Kidney (tissue), 14 donors: Measurements from ENCODE around the gene C1QB. TPM values are rescaled to one million over a fixed set of nuclear protein-coding genes. Genes with fewer than 3 reads are reported as not detected.

Experiments used
- DNase-seq, 5 donors: peaks; one replicate each; pipeline ENCODE4 v3.0.0-alpha.2; 2013 to 2020
- FAIRE-seq: peaks from 2 replicates; lab custom pipeline; 2012; peaks lifted over from hg19 to GRCh38; lab: Jason Lieb, UNC
- H3K27ac ChIP-seq, 2 donors: one replicate each; pipeline ENCODE4 v1.7.0; 2013; ENCODE audit warnings: low read depth in 2 of 2, low read length in 2 of 2, inconsistent platforms in 1 of 2
- H3K27me3 ChIP-seq: one replicate; pipeline ENCODE4 v1.7.1; 2013; ENCODE audit warnings: low read length, inconsistent platforms; ENCODE audit not compliant: control insufficient read depth, insufficient read depth
- H3K36me3 ChIP-seq, 3 donors: one replicate each; pipeline versions ENCODE4 v1.7.0 to v1.7.1; 2013; ENCODE audit warnings: low read length in 3 of 3, control low read depth in 1 of 3, inconsistent platforms in 1 of 3; ENCODE audit not compliant: insufficient read depth in 3 of 3, control insufficient read depth in 2 of 3
- H3K4me1 ChIP-seq, 3 donors: one replicate each; pipeline versions ENCODE4 v1.7.0 to v1.7.1; 2013; ENCODE audit warnings: low read length in 3 of 3, inconsistent platforms in 1 of 3, low read depth in 1 of 3; ENCODE audit not compliant: control insufficient read depth in 2 of 3, insufficient read depth in 2 of 3
- H3K4me3 ChIP-seq, 3 donors: one replicate each; pipeline versions ENCODE4 v1.7.0 to v1.8.1; 2013; ENCODE audit warnings: low read length in 3 of 3, control low read depth in 1 of 3, inconsistent platforms in 1 of 3
- H3K9ac ChIP-seq, 3 donors: one replicate each; pipeline versions ENCODE4 v1.7.0 to v1.7.1; 2013; ENCODE audit warnings: low read length in 3 of 3, control low read depth in 1 of 3, inconsistent platforms in 1 of 3
- H3K9me3 ChIP-seq, 3 donors: one replicate each; pipeline versions ENCODE4 v1.7.0 to v1.7.1; 2013; ENCODE audit warnings: low read length in 3 of 3, control low read depth in 1 of 3, inconsistent platforms in 1 of 3; ENCODE audit not compliant: control insufficient read depth in 2 of 3, insufficient read depth in 1 of 3
- intact Hi-C: fragments of 100-400 bp; cut with DNase I; formaldehyde crosslinking; loops from one replicate; pipeline ENCODE4 v1.11.1; 2022
- polyA plus RNA-seq: library from polyadenylated mRNA; stranded (reverse); fragments of 350-450 nt; fragmentation: Illumina TruSeq; extraction: RNeasy Lipid Tissue Mini Kit (QIAGEN cat#74804); gene quantifications from one replicate; pipeline ENCODE4 v1.2.3, GENCODE V29; 2014; ENCODE audit warnings: low read depth, low replicate concordance; ENCODE audit not compliant: insufficient read depth
- total RNA-seq: library from RNA; stranded (reverse); fragmentation: NEBNext Ultra II Directional; extraction: Animal tissue kit (Norgen Biotek cat#: 25700); gene quantifications from one replicate; pipeline ENCODE4 v1.2.1, GENCODE V29; 2021
- TF ChIP-seq, protein P1 (sequence below): IDR thresholded peaks from 3 replicates; pipeline ENCODE4 v1.5.1; 2012; ENCODE audit warnings: mild to moderate bottlenecking, moderate library complexity, borderline replicate concordance; ENCODE audit not compliant: insufficient read depth; ENCODE audit errors: extremely low read depth
- donor health status: control.
- donor health status: control.
- donor health status: control.
- donor health status: control.
- donor health status: control.
- donor health status: DM: yes; HTN: yes; CAD: no.
- donor health status: Normal renal cell carcinoma (clear cell type).

Gene C1QB
- total and polyA plus RNA-seq, 2 donors from 2014 or later = 95.1 to 296 TPM

DNA sequence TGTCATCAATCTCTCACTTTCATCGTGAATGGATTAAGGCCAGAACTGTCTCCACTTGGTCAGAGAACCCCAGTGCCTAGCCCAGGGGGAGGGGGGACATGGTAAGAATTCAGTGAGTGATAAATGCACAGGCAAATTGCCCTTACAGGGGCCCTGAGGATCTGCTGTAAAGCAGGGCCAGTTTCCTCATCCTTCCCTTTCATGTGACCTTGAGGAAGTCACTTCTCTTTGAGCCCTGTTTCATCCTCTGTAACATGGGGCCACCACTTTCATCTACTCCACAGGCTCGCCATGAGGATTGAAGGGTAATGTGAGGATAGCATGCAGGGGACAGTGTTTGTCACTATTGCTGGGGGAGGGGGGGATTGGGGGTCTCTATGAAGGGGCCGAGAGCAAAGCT, 44.7 kb upstream of the C1QB start:
- H3K9me3 ChIP-seq = no peaks in the 10 kb centered on the region
- TF ChIP-seq, protein P1, sequence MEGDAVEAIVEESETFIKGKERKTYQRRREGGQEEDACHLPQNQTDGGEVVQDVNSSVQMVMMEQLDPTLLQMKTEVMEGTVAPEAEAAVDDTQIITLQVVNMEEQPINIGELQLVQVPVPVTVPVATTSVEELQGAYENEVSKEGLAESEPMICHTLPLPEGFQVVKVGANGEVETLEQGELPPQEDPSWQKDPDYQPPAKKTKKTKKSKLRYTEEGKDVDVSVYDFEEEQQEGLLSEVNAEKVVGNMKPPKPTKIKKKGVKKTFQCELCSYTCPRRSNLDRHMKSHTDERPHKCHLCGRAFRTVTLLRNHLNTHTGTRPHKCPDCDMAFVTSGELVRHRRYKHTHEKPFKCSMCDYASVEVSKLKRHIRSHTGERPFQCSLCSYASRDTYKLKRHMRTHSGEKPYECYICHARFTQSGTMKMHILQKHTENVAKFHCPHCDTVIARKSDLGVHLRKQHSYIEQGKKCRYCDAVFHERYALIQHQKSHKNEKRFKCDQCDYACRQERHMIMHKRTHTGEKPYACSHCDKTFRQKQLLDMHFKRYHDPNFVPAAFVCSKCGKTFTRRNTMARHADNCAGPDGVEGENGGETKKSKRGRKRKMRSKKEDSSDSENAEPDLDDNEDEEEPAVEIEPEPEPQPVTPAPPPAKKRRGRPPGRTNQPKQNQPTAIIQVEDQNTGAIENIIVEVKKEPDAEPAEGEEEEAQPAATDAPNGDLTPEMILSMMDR = no peak
- DNase-seq = no peak
- FAIRE-seq = no peak
- no peak overlapping the region for H3K9ac ChIP-seq
- intact Hi-C loops = no loop called here
- no peak overlapping the region for H3K27ac ChIP-seq
- H3K4me1 ChIP-seq = no peaks in the 10 kb centered on the region
- H3K27me3 ChIP-seq = peaks cover 2% of the 10 kb centered on the region
- no peak overlapping the region for H3K4me3 ChIP-seq
- H3K36me3 ChIP-seq = no peaks in the 10 kb centered on the region

DNA sequence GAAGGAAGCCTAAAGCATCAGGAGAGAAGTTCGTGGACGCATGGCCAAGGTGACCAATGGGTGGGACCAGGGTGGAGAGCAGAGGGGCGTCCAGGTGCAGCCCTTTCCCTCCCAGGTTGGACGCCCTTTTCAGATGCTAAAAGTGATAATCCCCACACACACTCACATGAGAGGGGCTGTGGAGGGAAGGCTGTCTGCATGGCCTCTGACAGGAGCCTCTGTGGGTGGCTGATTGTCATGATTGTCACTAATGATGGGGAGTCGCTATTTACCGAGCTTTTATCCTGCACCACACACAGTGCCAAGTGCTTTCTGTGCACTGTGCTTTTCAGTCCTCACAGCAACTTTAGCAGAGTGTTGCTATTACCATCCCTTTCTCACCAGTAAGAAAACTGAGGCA, 43.7 kb upstream of the C1QB start:
- Histone ChIP-seq H3K4me1 (no peaks in the 10 kb centered on the region), H3K27ac (no peak overlapping the region), H3K27me3 (peaks cover 2% of the 10 kb centered on the region), H3K36me3 (no peaks in the 10 kb centered on the region), H3K9ac (no peak overlapping the region), H3K4me3 (no peak overlapping the region), H3K9me3 (no peaks in the 10 kb centered on the region)
- intact Hi-C loops = no loop called here
- TF ChIP-seq, protein P1 = no peak
- no peak for FAIRE-seq
- DNase-seq = no peak

DNA sequence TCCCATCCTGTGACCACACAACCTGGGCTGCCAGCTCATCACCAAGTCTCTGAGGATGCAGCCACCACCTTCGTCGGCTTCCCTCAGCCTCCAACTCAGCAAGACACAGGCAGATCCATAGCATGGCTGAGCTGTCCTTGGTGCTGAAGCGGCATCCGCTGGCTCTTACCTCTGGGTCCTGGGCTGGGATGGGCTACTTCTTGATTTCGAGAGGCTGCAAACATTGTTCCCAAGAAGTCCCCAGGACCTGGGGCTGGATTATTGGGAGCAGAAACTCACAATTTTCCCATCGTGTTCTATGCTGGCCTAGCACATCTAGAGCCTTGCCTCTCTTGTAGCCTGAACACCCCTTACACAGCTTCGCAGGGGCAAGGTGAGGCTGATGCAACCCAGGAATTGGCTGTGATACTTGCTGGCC, 41.5 kb upstream of the C1QB start:
- intact Hi-C loops = no loop called here
- no peak for FAIRE-seq

More for the DNA sequence above, 41.5 kb upstream of the C1QB start:
- TF ChIP-seq, protein P1 = no peak
- Histone ChIP-seq H3K9me3 (no peaks in the 10 kb centered on the region), H3K36me3 (no peaks in the 10 kb centered on the region), H3K4me1 (no peaks in the 10 kb centered on the region), H3K27me3 (peaks cover 2% of the 10 kb centered on the region), H3K27ac (no peak overlapping the region), H3K9ac (no peak overlapping the region), H3K4me3 (no peak overlapping the region)
- peak in 4 of 5 donors; percentile 82 to 93 (median 90) for DNase-seq
